Hypothalamus (tissue), 51 donors: ENCODE results near the gene NDUFC2.
A peak's percentile ranks its signal among the peaks of the same experiment; 100 is the strongest.
"Not testable (repeated sequence)": the region's sequence is repeated elsewhere in the genome, so short reads cannot be mapped to it uniquely, and the experiment has no call there.

Experiments
- DNase-seq, 51 donors: peaks; one replicate each; lab custom pipeline; 2025; lab: John Stamatoyannopoulos, UW

Gene NDUFC2

DNA sequence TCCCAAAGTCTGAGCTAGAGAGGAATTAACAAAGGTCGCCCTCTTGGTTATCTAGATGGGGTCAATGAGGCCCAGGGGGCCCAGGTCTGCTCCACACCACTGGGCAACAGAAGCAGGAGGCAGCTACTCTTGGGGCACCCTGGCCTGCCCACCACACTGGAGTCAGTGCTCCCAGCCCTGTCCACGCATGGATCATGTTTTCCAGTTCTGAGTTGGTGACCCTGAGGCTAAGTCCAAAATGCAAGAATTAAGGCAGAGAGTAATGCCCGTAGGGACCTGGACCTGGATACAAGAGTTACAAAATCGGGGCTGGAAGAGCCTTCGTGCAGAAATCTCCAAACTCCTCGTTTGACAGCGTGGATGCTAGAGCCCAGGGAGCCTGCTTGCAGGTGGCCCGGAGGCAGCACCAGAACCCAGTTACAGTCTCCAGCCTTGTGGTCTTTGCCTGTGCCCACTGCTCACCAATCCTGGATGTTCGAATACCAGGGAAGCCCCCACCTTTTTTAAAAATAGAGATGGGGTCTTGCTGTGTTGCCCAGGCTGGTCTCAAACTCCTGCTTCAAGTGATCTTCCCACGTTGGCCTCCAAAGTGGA lies 22.1 kb downstream of the NDUFC2 start:
- DNase-seq: no peak

DNA sequence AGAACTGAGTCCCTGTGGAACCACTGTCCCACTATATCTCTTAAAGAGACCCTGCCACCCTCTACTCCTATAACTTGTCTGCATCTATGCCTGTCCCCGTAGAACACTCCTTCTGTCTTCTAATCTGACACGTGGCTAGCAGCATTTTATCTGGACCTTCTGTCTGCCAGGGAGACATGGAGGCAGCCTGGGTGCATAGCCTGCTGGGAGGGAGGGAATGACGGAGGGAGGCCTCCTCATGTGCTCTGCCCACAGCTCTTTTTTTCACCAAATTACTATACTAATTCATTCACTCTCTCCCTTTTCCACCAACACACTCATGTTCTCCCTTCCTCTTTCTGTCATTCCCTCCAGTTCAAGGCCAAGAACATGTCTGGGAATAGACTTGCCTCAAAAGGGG lies 23.6 kb downstream of the NDUFC2 start:
- DNase-seq: no peak

DNA sequence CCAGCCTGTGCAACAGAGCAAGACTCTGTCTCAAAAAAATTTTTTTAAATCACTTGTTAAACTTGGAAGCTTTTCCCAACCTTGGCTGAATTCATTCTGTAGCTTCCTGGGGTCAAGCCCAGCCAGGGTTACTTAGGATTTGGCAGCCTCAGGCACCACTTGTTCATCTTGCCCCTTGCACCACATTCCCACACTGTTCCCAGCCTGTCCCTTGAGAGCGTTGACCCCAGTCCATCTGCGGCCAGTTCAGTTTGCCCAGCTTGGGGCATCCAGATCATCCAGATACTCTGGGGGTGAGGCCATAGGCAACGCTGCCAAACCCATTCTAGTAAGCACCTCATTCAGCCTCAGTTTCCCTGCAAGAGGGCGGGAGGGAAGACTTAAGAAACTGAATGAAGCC lies 24.7 kb downstream of the NDUFC2 start:
- no peak for DNase-seq

DNA sequence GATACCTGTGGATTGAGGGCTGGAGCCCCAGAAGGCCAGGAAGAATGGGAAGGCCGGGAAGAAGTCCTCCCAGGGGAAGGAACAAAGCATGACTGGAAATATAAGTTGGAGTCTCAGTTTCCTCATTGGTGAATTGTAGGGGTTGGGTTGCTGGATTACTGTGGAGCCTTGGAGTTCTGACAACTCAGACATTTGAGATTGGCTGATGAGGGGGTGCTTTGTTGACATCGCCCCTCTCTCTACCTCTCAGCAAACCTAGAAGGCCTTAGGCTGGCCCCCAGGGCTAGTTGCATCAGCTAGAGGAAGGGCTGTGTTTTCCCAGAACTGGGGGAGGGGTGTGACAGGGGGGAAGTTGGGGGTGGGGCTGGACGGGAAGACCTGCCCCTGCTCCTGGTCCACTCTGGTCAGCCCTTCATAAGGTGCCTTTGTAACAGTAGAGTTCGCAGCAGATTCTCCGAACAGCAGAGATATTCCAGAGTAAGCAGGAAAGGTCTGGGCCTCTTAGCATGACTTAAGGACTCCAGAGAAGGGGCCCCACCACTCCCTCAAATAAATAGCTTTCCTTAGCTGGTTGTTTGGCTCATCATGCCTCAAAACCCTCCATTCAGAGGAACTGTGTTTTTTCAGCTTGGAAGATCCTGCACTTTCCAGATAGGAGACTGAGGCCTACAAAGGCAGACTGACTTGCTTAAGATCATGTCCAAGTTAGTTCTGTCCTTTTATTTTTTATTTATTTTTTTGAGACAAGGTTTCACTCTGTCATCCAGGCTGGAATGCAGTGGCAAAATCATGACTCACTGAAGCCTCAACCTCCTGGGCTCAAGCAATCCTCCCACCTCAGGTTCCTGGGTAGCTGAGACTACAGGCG lies 28.5 kb downstream of the NDUFC2 start:
- DNase-seq: no peak

DNA sequence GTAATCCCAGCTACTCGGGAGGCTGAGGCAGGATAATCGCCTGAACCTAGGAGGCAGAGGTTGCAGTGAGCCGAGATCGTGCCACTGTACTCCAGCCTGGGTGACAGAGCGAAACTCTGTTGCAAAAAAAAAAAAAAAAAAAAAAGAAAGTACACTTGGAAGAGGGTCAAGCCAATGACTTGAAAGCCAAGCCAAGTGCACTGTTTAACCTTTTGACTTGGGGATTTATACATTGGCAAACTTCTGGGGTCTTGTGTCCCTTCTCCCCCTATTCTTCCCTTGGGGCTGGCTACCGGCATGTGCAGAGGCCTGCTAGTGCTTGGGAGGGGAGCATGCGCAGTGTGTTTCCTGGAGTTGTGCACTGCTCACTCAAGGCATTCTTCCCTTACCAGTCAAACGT lies 30.3 kb downstream of the NDUFC2 start:
- DNase-seq: no peak

DNA sequence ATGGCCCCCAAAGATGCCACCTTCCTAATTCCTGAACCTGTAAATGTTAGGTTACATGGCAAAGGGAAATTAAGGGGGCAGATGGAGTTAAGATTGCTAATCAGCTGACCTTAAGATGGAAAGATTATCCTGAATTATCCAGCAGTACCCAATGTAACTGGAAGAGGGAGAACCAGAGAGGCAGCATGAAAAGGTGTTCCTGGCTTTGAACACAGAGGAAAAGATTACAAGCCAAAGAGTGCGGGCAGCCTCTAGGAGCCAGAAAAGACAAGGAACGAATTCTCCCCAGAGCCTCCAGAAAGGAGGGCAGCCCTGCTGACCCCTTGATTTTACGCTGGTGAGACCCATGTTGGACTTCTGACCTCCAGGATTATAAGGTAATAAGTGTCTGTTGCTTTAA lies 31.1 kb downstream of the NDUFC2 start:
- no peak for DNase-seq

DNA sequence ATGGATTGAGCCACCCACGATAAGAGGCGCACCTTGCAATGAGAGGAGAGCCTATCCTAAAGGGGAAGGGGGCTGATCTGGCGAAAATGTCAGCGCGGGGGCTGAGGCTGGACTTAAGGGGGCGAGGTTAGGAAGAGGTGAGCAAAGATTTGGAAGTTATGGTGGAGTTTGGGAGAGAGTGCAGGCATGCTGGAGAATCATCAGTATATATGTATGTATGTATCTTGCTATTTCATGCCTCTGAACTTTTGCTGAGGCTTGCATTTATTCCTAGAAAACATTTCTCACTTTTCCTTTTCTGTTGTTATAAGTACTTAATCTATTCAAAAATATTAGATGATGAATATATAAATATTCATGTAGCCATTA lies 33.2 kb downstream of the NDUFC2 start:
- no peak for DNase-seq

DNA sequence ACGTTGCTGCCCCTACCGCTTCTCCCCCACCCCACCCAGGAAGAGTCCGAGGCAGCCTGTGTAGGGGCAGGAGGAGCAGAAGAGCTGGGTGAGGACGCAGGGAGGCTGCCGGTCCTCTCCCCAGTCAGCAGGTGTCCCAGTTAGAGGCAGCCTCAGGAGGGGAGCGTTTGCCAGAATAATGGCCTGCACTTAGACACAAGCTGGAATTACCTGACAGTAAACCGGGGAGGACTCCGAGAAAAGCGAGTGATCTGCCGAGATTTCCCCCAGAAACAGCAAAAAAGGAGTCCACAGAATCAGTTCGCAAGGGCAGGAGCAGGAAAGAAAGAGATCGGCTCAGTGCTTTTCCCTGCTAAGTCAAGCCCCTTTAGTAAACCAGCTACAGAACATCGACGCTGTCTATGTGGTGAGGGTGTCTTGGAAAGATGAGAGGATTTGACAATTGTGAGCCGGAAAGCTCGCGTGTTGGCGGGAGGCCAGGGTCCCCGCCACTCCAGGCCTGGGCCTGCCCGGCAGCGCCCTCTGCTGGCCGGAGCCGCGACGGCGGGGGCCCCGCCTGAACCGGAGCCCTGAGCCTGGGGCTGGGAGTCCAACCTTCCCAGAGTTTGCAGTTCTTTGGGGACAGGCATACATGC lies 33.7 kb downstream of the NDUFC2 start:
- peak in 50 of 51 donors; percentile 39 to 91 (median 72) for DNase-seq

DNA sequence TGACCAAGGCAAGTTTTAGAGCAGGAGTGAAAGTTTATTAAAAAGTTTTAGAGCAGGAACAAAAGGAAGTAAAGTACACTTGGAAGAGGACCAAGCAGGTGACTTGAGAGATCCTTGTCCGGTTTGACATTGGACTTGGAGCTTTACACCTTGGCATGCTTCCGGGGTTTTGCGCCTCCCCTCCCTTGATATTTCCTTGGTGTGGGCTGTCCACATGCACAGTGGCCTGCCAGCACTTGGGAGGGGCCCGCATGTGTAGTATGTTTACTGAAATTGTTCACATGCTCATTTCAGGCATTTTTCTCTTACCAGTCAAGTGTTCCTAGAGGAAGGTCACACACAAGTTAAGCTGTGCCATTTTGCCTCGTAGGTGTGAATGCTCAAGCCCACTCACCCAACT lies 35.0 kb downstream of the NDUFC2 start:
- no peak for DNase-seq

DNA sequence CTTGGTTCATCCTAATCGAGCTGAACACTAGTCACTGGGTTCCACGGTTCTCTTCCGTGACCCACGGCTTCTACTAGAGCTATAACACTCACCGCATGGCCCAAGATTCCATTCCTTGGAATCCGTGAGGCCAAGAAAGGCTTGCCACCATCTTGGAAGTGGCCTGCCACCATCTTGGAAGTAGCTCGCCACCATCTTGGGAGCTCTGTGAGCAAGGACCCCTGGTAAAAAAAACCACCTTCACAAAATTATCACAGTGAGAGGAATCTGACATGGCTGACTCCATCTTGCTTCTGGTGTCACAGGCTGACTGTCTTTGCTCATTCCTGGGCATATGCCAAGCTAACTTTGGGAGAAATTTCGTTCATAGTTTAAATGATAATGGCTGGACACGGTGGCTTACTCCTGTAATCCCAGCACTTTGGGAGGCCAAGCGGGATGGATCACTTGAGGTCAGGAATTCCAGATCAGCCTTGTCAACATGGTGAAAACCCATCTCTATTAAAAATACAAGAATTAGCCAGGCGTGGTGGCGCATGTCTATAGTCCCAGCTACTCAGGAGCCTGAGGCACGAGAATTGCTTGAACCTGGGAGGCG lies 37.7 kb downstream of the NDUFC2 start:
- DNase-seq: no peak

DNA sequence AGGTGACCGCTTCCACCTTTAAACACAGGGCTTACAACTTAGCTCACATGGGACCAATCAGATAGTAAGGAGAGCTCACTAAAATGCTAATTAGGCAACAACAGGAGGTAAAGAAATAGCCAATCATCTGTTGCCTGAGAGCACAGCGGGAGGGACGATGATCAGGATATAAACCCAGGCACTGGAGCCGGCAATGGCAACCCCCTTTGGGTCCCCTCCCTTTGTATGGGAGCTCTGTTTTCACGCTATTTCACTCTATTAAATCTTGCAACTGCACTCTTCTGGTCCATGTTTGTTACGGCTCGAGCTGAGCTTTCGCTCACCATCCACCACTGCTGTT lies 38.3 kb downstream of the NDUFC2 start:
- not testable (repeated sequence) for DNase-seq

DNA sequence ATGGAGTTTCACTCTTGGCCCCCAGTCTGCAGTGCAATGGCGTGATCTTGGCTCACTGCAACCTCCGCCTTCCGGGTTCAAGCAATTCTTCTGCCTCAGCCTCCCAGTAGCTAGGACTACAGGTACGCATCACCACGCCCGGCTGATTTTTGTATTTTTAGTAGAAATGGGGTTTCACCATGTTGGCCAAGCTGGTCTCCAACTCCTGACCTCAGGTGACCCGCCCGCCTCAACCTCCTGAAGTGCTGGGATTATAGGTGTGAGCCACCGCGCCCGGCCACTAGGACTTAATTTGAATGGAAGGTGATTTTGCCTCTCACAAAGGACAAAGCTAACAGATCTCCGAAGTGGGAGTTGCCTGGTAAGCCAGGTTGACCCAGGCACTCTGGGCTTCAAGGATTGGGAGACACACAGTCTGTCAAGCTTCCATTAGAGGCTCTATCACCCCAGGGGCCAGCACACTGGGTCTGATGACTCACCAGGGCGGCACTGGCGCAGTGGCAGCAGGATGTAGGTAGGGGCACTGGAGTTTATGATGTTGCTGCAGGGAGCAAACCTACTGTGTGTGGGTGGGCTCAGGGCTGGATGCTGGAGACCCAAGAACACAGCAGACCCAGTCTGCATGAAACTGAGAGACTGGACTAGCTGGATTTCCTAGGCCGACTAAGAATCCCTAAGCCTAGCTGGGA lies 38.8 kb downstream of the NDUFC2 start:
- no peak for DNase-seq

DNA sequence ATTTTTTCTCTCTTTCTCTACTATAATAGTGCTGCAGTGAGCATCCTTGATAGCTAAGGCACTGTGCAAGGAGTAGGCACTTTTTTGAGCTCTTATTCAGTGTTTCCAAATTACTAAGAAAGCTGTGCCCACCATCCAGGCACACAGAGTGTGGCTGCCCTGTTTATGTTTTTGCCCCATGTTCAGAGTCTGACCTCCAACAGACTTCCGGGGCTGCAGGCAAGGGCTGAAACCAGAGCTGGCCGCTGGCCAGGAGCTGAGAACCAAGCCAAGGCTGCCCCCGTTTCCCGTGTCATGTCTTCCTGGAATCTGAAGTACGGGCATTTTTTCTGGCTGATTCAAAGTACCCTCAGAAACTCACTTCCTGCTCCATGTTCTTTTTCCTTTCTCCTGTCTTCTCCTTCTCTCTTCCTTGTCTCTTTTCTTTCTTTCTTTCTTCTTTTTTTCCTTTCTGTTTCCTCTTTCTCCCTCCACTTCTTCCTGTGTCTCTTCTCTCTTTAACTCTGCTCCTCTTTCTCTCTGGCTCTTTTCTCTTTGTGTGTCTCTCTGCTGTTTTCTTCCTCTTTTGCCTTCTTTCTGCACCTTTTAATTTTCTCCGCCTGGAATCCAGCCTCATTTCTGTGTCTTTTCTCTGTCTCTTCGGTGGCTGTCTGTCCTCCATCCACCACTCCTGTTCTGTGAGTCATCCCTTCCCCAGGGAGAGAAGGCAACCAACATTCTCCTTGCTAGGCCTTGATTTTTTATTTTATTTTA lies 39.6 kb downstream of the NDUFC2 start:
- peak in 40 of 51 donors; percentile 5 to 66 (median 29) for DNase-seq

DNA sequence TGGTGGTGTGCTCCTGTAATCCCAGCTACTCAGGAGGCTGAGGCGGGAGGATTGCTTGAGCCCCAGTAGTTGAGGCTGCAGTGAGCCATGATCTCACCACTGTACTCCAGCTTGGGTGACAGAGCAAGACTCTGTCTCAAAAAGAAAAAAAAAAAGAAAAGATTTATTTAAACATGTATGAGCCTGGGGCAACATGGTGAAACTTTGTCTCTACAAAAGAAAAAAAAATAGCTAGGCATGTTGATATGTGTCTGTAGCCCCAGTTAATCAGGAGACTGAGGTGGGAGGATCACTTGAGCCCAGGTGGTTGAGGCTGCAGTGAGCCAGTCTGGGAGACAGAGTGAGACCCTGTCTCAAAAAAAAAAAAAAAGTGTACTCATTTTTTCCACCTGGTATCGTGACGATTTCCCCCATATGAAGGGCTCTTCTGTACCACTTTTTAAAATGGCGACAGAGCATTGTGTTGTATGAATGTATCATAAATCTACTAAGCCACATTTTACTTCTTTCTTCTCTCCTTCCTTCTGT lies 40.2 kb downstream of the NDUFC2 start:
- no peak for DNase-seq

DNA sequence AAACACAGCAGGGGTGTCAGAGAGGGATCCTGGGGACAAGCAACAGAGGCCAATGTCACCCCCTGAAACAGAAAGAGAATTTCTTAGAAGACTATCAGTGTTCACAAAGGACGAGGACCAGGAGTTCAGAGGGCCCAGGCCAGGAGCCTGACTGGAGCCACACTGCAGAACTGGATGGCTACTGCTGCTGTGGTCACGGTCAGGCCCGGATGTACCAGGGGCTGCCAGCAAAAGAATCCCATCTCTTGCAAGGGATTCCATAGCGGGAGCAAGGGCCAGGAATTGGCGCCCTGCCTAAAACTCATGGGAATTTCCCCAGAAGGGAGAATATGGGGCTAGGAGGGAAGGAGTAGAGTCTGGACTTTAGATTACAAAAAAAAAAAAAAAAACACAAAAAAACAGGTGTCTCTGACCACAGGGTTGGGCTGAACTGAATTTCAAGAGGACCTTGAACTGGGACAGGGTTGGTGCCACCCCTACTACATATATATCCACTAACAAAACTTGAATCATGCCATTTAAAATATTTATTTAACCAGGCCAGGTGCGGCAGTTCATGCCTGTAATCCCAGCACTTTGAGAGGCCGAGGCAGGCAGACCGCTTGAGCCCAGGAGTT lies 40.9 kb downstream of the NDUFC2 start:
- no peak for DNase-seq

DNA sequence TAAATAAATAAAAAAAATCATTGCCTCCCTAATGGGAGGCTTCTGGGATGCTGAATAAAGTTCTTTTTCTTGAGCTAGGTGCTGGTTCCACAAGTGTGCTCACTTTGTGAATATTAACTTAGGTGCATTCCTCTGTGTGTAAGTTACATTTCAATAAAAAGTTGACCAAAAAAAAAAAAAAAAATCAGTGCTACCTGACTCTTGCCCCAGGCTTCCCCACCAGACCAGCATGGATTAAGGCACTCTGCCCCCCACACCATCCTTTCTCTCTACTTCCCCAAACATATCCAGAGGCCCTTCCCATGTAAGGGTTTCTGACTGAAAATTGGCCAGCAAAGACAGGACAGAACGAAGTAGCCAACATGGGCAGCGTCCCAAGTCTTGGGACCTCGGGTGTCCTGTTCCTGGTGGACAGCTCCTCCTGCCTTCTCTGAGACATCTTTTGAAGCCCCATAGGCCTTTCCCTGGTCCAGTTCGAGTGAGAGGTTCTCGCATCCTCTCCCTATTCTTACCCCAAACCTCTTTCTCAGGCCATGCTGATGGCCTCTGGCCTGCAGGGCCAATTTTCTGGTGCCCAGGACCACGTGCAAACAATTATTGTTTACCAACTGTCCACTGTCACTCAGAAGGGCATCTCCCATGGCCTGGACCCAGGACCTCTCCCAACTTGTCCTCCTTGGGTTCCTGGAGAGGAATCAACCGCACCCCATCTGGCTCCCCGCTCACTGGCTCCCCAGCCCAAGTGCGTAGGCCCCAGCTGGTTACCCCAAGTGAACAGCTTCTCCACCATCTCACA lies 41.6 kb downstream of the NDUFC2 start:
- DNase-seq: no peak

DNA sequence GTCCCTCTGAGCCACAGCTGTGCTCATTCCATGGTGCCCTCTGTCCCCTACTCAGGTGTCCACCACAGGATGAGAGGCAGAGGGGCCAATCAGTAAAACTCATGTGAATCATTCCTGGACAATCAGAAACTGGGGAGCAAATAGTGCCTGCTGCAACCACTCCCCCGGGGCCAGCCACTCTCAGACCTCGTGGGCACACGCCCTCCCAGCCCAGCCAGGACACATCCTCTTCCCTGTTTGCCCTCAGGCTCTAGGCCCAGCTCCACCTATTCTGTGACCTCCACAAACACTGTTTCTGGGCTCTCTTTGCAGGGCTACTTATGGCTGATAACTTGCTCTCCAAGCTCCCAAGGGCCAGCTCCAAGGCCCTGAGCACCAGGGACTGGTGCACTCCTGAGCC lies 42.6 kb downstream of the NDUFC2 start:
- DNase-seq: no peak

DNA sequence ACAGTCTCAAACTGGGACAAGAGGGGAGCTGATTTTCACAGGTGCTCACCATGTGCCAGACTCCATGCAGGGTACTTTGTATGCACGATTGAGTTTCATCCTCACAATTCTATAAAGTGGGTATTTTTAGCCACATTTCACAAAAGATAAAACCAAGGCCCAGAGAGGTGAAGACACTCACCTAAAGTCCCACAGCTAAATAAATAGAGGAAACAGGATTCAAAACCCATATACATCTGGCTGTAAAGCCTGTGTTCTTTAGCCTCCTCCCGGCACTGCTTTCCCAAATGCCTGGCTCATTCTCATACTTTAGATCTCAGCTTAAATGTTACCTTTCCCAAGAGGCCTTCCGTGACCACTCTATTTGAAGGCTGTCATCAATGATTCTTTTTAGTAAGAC lies 43.3 kb downstream of the NDUFC2 start:
- no peak for DNase-seq

DNA sequence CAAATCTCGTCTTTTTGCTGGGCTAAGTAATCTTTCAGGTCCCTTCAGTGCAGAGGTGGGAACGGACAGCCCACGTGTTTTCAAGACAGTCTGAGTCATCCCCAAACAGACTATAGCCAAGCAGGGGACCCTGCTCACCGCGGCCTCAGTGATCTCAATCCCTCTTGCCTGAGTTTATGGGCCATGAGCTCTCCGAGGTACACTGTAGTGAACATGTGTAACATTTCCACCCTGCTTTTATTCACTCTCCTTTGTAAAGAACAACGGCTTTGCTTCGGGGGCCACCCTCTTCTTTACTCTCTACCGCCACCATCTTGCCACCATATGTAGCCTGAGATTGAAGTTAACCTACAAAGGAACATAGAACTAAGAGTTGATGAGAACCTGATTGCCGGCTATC lies 45.0 kb downstream of the NDUFC2 start:
- no peak for DNase-seq
